Stomach smooth muscle (tissue), 2 donors: Measurements from ENCODE around the gene OR2T5.
"Not testable (repeated sequence)": the region's sequence is repeated elsewhere in the genome, so short reads cannot be mapped to it uniquely, and the experiment has no call there.

Experiments
- H3K27ac ChIP-seq: one replicate; pipeline ENCODE4 v1.7.0; 2013; ENCODE audit warnings: mild to moderate bottlenecking, low read length, inconsistent platforms
- H3K27me3 ChIP-seq, 2 donors: one replicate each; pipeline ENCODE4 v1.7.0; 2013; ENCODE audit warnings: low read length in 2 of 2; ENCODE audit not compliant: insufficient read depth in 2 of 2, control insufficient read depth in 1 of 2
- H3K36me3 ChIP-seq, 2 donors: one replicate each; pipeline ENCODE4 v1.7.0; 2013; ENCODE audit warnings: low read length in 2 of 2; ENCODE audit not compliant: control insufficient read depth in 2 of 2, insufficient read depth in 2 of 2
- H3K4me1 ChIP-seq: one replicate; pipeline ENCODE4 v1.7.0; 2013; ENCODE audit warnings: low read length; ENCODE audit not compliant: control insufficient read depth, insufficient read depth
- H3K4me3 ChIP-seq, 2 donors: one replicate each; pipeline ENCODE4 v1.7.0; 2013; ENCODE audit warnings: low read length in 2 of 2
- H3K9ac ChIP-seq, 2 donors: one replicate each; pipeline ENCODE4 v1.7.0; 2013; ENCODE audit warnings: low read length in 2 of 2, mild to moderate bottlenecking in 1 of 2
- H3K9me3 ChIP-seq, 2 donors: one replicate each; pipeline ENCODE4 v1.7.0; 2013; ENCODE audit warnings: low read length in 2 of 2; ENCODE audit not compliant: control insufficient read depth in 2 of 2
- donor health status: healthy.
- donor health status: Pancreatic carcinoma.

Gene OR2T5

DNA sequence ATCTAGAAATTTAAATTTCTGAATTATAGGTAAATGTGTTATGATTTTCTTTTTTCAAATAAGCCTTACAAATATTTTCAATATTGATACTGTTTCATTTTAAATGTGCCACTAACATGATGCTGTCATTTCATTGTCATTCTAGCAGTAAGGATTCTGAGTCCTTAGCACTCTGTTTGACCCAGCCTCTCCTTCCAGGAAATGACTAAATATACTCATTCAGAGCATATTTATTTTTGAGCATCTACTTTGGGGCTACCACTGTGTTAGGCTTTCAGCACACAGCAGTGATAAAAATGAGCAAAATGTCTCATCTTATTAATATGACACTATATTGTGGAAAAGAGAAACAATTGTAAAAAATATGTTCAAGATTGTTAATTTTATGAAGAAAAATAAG lies 21.8 kb downstream of the OR2T5 start:
- H3K27ac ChIP-seq, H3K9ac ChIP-seq, H3K9me3 ChIP-seq, H3K4me1 ChIP-seq, H3K4me3 ChIP-seq, H3K36me3 ChIP-seq, H3K27me3 ChIP-seq: not testable (repeated sequence)

- Histone ChIP-seq H3K9me3 (peaks cover 3 to 4% of the 10 kb centered on the region in 2 donors), H3K4me3 (no peak overlapping the region), H3K9ac (no peak overlapping the region), H3K4me1 (no peaks in the 10 kb centered on the region), H3K27me3 (no peaks in the 10 kb centered on the region), H3K36me3 (no peaks in the 10 kb centered on the region), H3K27ac (no peak overlapping the region)
Measured at GRCh38 chr1:248521856-248522255, 33.5 kb downstream of the OR2T5 start.

DNA sequence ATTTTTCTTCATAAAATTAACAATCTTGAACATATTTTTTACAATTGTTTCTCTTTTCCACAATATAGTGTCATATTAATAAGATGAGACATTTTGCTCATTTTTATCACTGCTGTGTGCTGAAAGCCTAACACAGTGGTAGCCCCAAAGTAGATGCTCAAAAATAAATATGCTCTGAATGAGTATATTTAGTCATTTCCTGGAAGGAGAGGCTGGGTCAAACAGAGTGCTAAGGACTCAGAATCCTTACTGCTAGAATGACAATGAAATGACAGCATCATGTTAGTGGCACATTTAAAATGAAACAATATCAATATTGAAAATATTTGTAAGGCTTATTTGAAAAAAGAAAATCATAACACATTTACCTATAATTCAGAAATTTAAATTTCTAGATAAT lies 49.1 kb downstream of the OR2T5 start:
- not testable (repeated sequence) for H3K36me3 ChIP-seq, H3K27ac ChIP-seq, H3K9me3 ChIP-seq, H3K27me3 ChIP-seq, H3K4me3 ChIP-seq, H3K4me1 ChIP-seq, H3K9ac ChIP-seq
